Measurements from ENCODE around the gene LHX5.

DNA sequence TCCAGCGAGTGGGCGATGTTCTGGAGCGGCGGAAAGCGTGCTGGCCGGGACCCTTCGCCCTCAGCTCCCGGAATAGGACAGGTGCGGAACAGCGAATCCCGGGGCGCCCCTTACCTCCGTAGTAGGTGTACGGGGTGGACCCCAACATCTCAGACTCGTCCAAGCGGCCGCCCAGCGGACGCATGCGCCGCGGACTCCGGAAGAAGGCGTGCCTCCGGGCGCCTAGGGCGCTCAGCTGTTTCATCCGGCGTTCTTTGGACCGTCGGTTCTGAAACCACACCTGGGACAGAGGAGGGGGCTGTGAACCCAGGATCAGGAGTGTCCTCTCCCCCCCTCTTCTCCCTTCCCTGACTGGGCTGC is 4.5 kb downstream of the LHX5 start:
- TF ChIP-seq POLR2A (IDR thresholded peaks at IDR 0.05) (no peak), EP300 (IDR thresholded peaks at IDR 0.05) (no peak)
- TF ChIP-seq, protein P1, sequence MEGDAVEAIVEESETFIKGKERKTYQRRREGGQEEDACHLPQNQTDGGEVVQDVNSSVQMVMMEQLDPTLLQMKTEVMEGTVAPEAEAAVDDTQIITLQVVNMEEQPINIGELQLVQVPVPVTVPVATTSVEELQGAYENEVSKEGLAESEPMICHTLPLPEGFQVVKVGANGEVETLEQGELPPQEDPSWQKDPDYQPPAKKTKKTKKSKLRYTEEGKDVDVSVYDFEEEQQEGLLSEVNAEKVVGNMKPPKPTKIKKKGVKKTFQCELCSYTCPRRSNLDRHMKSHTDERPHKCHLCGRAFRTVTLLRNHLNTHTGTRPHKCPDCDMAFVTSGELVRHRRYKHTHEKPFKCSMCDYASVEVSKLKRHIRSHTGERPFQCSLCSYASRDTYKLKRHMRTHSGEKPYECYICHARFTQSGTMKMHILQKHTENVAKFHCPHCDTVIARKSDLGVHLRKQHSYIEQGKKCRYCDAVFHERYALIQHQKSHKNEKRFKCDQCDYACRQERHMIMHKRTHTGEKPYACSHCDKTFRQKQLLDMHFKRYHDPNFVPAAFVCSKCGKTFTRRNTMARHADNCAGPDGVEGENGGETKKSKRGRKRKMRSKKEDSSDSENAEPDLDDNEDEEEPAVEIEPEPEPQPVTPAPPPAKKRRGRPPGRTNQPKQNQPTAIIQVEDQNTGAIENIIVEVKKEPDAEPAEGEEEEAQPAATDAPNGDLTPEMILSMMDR (IDR thresholded peaks at IDR 0.05): no peak

All from ovary (tissue), 3 donors.